Keratinocyte (primary cell): Measurements from ENCODE around the gene NR2C1.

Experiments
- EZH2 ChIP-seq: IDR thresholded peaks from one replicate; pipeline ENCODE4 v1.6.1; 2012; ENCODE audit warnings: inconsistent platforms, mild to moderate bottlenecking, low read length, moderate library complexity
- TF ChIP-seq, protein P1 (sequence below), 3 experiments: IDR thresholded peaks in 1 of 3; conservative IDR thresholded peaks in 1 of 3; optimal IDR thresholded peaks in 1 of 3; 2 replicates in 2 of 3; 3 replicates in 1 of 3; pipeline versions ENCODE3 to v1.5.1; 2011; ENCODE audit warnings: low read length in 3 of 3, mild to moderate bottlenecking in 3 of 3, moderate library complexity in 2 of 3, control low read depth in 1 of 3, inconsistent platforms in 1 of 3; ENCODE audit not compliant: insufficient read depth in 2 of 3; ENCODE audit errors: extremely low read depth in 1 of 3

DNA sequence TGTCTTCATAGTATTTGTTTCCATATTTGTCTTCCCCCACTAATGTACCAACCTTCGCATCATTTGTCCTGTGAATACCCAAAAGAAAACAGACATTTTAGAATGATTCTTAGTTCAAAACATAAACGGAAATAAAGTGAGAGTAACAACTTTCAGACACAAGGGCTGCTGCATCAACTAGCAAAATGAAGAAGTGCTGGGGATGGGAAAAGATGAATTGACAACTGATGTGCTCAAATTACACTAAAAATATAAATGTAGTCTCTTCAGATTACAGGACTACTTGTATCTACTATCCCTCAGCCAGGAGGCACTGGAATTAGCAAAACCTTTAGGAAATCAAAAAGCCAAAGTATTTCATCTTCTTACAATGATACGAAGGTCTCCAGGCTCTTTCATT, 70.7 kb downstream of the NR2C1 start:
- TF ChIP-seq, protein P1, sequence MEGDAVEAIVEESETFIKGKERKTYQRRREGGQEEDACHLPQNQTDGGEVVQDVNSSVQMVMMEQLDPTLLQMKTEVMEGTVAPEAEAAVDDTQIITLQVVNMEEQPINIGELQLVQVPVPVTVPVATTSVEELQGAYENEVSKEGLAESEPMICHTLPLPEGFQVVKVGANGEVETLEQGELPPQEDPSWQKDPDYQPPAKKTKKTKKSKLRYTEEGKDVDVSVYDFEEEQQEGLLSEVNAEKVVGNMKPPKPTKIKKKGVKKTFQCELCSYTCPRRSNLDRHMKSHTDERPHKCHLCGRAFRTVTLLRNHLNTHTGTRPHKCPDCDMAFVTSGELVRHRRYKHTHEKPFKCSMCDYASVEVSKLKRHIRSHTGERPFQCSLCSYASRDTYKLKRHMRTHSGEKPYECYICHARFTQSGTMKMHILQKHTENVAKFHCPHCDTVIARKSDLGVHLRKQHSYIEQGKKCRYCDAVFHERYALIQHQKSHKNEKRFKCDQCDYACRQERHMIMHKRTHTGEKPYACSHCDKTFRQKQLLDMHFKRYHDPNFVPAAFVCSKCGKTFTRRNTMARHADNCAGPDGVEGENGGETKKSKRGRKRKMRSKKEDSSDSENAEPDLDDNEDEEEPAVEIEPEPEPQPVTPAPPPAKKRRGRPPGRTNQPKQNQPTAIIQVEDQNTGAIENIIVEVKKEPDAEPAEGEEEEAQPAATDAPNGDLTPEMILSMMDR (optimal IDR thresholded peaks at IDR 0.05 in 1 of 3, IDR thresholded peaks at IDR 0.05 in 1 of 3, conservative IDR thresholded peaks at IDR 0.05 in 1 of 3; ENCODE audit: extremely low read depth in 1 of 3, insufficient read depth in 2 of 3, low read length in 3 of 3) = no peak
- no peak for TF ChIP-seq EZH2
